GM23338 (cell line): ENCODE data around the gene SLC2A9.

ENCODE experiments used
- CREB1 ChIP-seq: fragments of 250-450 bp; sonication (Bioruptor Pico); IDR thresholded peaks from 2 replicates; pipeline ENCODE4 v1.5.0; 2020; ENCODE audit warnings: low read depth, mild to moderate bottlenecking, moderate library complexity
- CTCF ChIP-seq, 2 experiments: fragments of 200-600 bp in 1 of 2; sonication (generic) in 1 of 2; conservative IDR thresholded peaks; 2 replicates each; pipeline versions ENCODE4 v1.5.1 to v1.6.1; 2016 to 2017; ENCODE audit warnings: antibody characterized with exemption in 2 of 2, low read depth in 2 of 2, mild to moderate bottlenecking in 2 of 2, moderate library complexity in 1 of 2
- EZH2 ChIP-seq: fragments of 200-600 bp; sonication (generic); IDR thresholded peaks from one replicate; pipeline ENCODE4 v1.8.0; 2017; ENCODE audit warnings: antibody characterized with exemption, mild to moderate bottlenecking, low read depth; ENCODE audit not compliant: unreplicated experiment
- EZH2phosphoT487 ChIP-seq: fragments of 200-600 bp; sonication (generic); IDR thresholded peaks from one replicate; pipeline ENCODE4 v1.8.1; 2018; ENCODE audit warnings: antibody characterized with exemption; ENCODE audit not compliant: unreplicated experiment
- JUNB ChIP-seq: IDR thresholded peaks from one replicate; pipeline ENCODE4 v1.6.1; 2016; ENCODE audit warnings: antibody characterized with exemption; ENCODE audit not compliant: unreplicated experiment
- POLR2AphosphoS5 ChIP-seq: IDR thresholded peaks from 2 replicates; pipeline ENCODE4 v1.6.1; 2016; ENCODE audit warnings: antibody characterized with exemption, low read depth
- REST ChIP-seq: IDR thresholded peaks from one replicate; pipeline ENCODE4 v1.6.1; 2018; ENCODE audit warnings: antibody characterized with exemption; ENCODE audit not compliant: unreplicated experiment
- STAT1 ChIP-seq: IDR thresholded peaks from one replicate; pipeline ENCODE4 v1.6.1; 2016; ENCODE audit warnings: antibody characterized with exemption; ENCODE audit not compliant: unreplicated experiment
- ZNF114 ChIP-seq: fragments of 250-450 bp; sonication (Bioruptor Pico); IDR thresholded peaks from 2 replicates; pipeline ENCODE4 v1.5.0; 2020; ENCODE audit warnings: mild to moderate bottlenecking, moderate library complexity
- ZNF331 ChIP-seq: fragments of 250-450 bp; sonication (Bioruptor Pico); IDR thresholded peaks from 2 replicates; pipeline ENCODE4 v1.5.0; 2020; ENCODE audit warnings: low read depth, mild to moderate bottlenecking, moderate library complexity

GRCh38 chr4:10061650-10062415 is 40.5 kb upstream of the SLC2A9 start:
- no peak for TF ChIP-seq EZH2
- TF ChIP-seq CTCF (conservative IDR thresholded peaks at IDR 0.05; ENCODE audit: low read depth in 2 of 2) = no peak
- no peak for TF ChIP-seq EZH2phosphoT487
- no peak for TF ChIP-seq POLR2AphosphoS5
- TF ChIP-seq REST = no peak
- TF ChIP-seq JUNB = no peak
- no peak for TF ChIP-seq ZNF114 (CRISPR knock-in tag)
- no peak for TF ChIP-seq CREB1 (CRISPR knock-in tag)
- no peak for TF ChIP-seq ZNF331 (CRISPR knock-in tag)
- no peak for TF ChIP-seq STAT1
